Stimulated activated naive B cell treated with anti-CD40 and anti-IgM and Interleukin-4, amounts not matched to agents 10 μg/mL and 1 μg/mL and 100 μg/mL, for 72 hours (primary cell): ENCODE measurements around the gene SEPTIN5.
A peak's percentile ranks its signal among the peaks of the same experiment; 100 is the strongest.

Source experiments
- ATAC-seq, 2 donors: fragments of 150-1000 bp; cut with Tn5 transposase; replicated peaks; 2 replicates each; pipeline ENCODE4 v1.10.0; 2021; ENCODE audit warnings: moderate library complexity in 1 of 2
- DNase-seq: peaks from one replicate; pipeline ENCODE4 v3.0.0; 2021
- H3K27ac Mint-ChIP-seq: one replicate; pipeline ENCODE4 v1.8.0; 2022; ENCODE audit warnings: mild to moderate bottlenecking, mixed read lengths
- H3K27me3 Mint-ChIP-seq, 2 donors: one replicate each; pipeline ENCODE4 v1.8.0; 2022; ENCODE audit warnings: mixed read lengths in 2 of 2
- H3K36me3 Mint-ChIP-seq, 2 donors: one replicate each; pipeline ENCODE4 v1.8.0; 2022; ENCODE audit warnings: mixed read lengths in 2 of 2, mild to moderate bottlenecking in 1 of 2
- H3K4me1 Mint-ChIP-seq, 2 donors: one replicate each; pipeline ENCODE4 v1.8.0; 2022; ENCODE audit warnings: mixed read lengths in 2 of 2, mild to moderate bottlenecking in 1 of 2
- H3K4me3 Mint-ChIP-seq, 2 donors: one replicate each; pipeline ENCODE4 v1.8.0; 2022; ENCODE audit warnings: mild to moderate bottlenecking in 2 of 2, mixed read lengths in 2 of 2, moderate library complexity in 1 of 2
- H3K9me3 Mint-ChIP-seq, 2 donors: one replicate each; pipeline ENCODE4 v1.8.0; 2022; ENCODE audit warnings: mixed read lengths in 2 of 2, mild to moderate bottlenecking in 1 of 2

SEPTIN5 gene

GRCh38 chr22:19763458-19764298 lies 49.4 kb downstream of the SEPTIN5 start:
- Mint-ChIP-seq H3K27me3 (peaks cover 72 to 84% of the 10 kb centered on the region in 2 donors), H3K36me3 (peaks cover 4 to 8% of the 10 kb centered on the region in 2 donors), H3K4me1 (peaks cover 24 to 42% of the 10 kb centered on the region in 2 donors), H3K9me3 (no peaks in the 10 kb centered on the region), H3K4me3 (no peak overlapping the region), H3K27ac (no peak overlapping the region)
- DNase-seq, result no peak
- no peak for ATAC-seq

GRCh38 chr22:19764299-19764593 lies 49.9 kb downstream of the SEPTIN5 start:
- no peak for DNase-seq
- Mint-ChIP-seq H3K4me1 (peaks cover 23 to 36% of the 10 kb centered on the region in 2 donors), H3K36me3 (peaks cover 4 to 8% of the 10 kb centered on the region in 2 donors), H3K27me3 (peaks cover 70 to 82% of the 10 kb centered on the region in 2 donors), H3K9me3 (no peaks in the 10 kb centered on the region), H3K4me3 (no peak overlapping the region), H3K27ac (no peak overlapping the region)
- no peak for ATAC-seq

- H3K4me1 Mint-ChIP-seq, result peaks cover 17 to 32% of the 10 kb centered on the region in 2 donors
Observed at GRCh38 chr22:19764636-19765476, 50.6 kb downstream of the SEPTIN5 start.

GRCh38 chr22:19765477-19766239 lies 51.4 kb downstream of the SEPTIN5 start:
- Mint-ChIP-seq H3K9me3 (no peaks in the 10 kb centered on the region), H3K4me3 (peak overlapping the region; percentile 59 to 64), H3K27me3 (peaks cover 72 to 83% of the 10 kb centered on the region in 2 donors), H3K36me3 (no peaks in the 10 kb centered on the region), H3K27ac (peak overlapping the region; percentile 51), H3K4me1 (peaks cover 13 to 29% of the 10 kb centered on the region in 2 donors)
- peak in 1 of 2 donors; percentile 10 for ATAC-seq
- DNase-seq, result no peak

More at GRCh38 chr22:19764636-19765476, 50.6 kb downstream of the SEPTIN5 start:
- Mint-ChIP-seq H3K9me3 (no peaks in the 10 kb centered on the region), H3K36me3 (peaks cover 2 to 5% of the 10 kb centered on the region in 2 donors), H3K27me3 (peaks cover 70 to 82% of the 10 kb centered on the region in 2 donors), H3K4me3 (no peak overlapping the region), H3K27ac (no peak overlapping the region)
- no peak for ATAC-seq
- no peak for DNase-seq

- Mint-ChIP-seq H3K27me3 (peaks cover 76 to 88% of the 10 kb centered on the region in 2 donors), H3K36me3 (no peaks in the 10 kb centered on the region), H3K4me3 (no peak overlapping the region), H3K27ac (no peak overlapping the region), H3K4me1 (peaks cover 13 to 29% of the 10 kb centered on the region in 2 donors), H3K9me3 (no peaks in the 10 kb centered on the region)
- ATAC-seq (no peak), DNase-seq (no peak)
Observed at GRCh38 chr22:19766240-19766510, 51.9 kb downstream of the SEPTIN5 start.

GRCh38 chr22:19766511-19767426 lies 52.5 kb downstream of the SEPTIN5 start:
- Mint-ChIP-seq H3K9me3 (no peaks in the 10 kb centered on the region), H3K36me3 (no peaks in the 10 kb centered on the region), H3K27ac (peak overlapping the region; percentile 14), H3K4me3 (peak overlapping the region; percentile 56 to 58), H3K4me1 (peaks cover 10 to 29% of the 10 kb centered on the region in 2 donors), H3K27me3 (peaks cover 76 to 88% of the 10 kb centered on the region in 2 donors)
- ATAC-seq (peak; percentile 54 to 70), DNase-seq (no peak)

- Mint-ChIP-seq H3K4me3 (peak overlapping the region; percentile 58 to 64), H3K27ac (peak overlapping the region; percentile 81), H3K9me3 (no peaks in the 10 kb centered on the region), H3K36me3 (no peaks in the 10 kb centered on the region), H3K27me3 (peaks cover 78 to 88% of the 10 kb centered on the region in 2 donors), H3K4me1 (peaks cover 13 to 26% of the 10 kb centered on the region in 2 donors)
- ATAC-seq, result peak in 1 of 2 donors; percentile 15
- DNase-seq, result no peak
Observed at GRCh38 chr22:19767427-19768341, 53.4 kb downstream of the SEPTIN5 start.

- peaks cover 80 to 88% of the 10 kb centered on the region in 2 donors for H3K27me3 Mint-ChIP-seq
Observed at GRCh38 chr22:19769393-19769715, 55.1 kb downstream of the SEPTIN5 start.

GRCh38 chr22:19770349-19771220 lies 56.3 kb downstream of the SEPTIN5 start:
- H3K27ac Mint-ChIP-seq, result no peak overlapping the region
- ATAC-seq, result no peak
- no peaks in the 10 kb centered on the region for H3K9me3 Mint-ChIP-seq
- peaks cover 72 to 81% of the 10 kb centered on the region in 2 donors for H3K27me3 Mint-ChIP-seq
- no peak overlapping the region for H3K4me3 Mint-ChIP-seq
- no peak for DNase-seq
- H3K4me1 Mint-ChIP-seq, result peaks cover 22 to 39% of the 10 kb centered on the region in 2 donors
- H3K36me3 Mint-ChIP-seq, result no peaks in the 10 kb centered on the region

More at GRCh38 chr22:19769393-19769715, 55.1 kb downstream of the SEPTIN5 start:
- Mint-ChIP-seq H3K4me3 (no peak overlapping the region), H3K9me3 (no peaks in the 10 kb centered on the region), H3K36me3 (no peaks in the 10 kb centered on the region), H3K27ac (no peak overlapping the region), H3K4me1 (peaks cover 23 to 39% of the 10 kb centered on the region in 2 donors)
- DNase-seq (no peak), ATAC-seq (no peak)

GRCh38 chr22:19772422-19772672 lies 58.0 kb downstream of the SEPTIN5 start:
- DNase-seq (no peak), ATAC-seq (no peak)
- Mint-ChIP-seq H3K27me3 (peaks cover 78 to 84% of the 10 kb centered on the region in 2 donors), H3K27ac (no peak overlapping the region), H3K9me3 (peaks cover 0 to under 1% of the 10 kb centered on the region in 2 donors), H3K36me3 (no peaks in the 10 kb centered on the region), H3K4me1 (peaks cover 26 to 41% of the 10 kb centered on the region in 2 donors), H3K4me3 (no peak overlapping the region)
